NCI-H1694 treated with DMSO at 0.1 percent for 48 hours (cell line): Measurements from ENCODE around the gene KRTAP19-8.

Source experiments
- DNase-seq: peaks from one replicate; lab custom pipeline; 2025; lab: John Stamatoyannopoulos, UW

The KRTAP19-8 gene

GRCh38 chr21:31038376-31038775 lies at the start of gene KRTAP19-8:
Gene KRTAP19-8 (minus strand): TSS chr21:31038476. CDS start chr21:31038443, 33 bp downstream.
- DNase-seq, result no peak

GRCh38 chr21:31087639-31088473 lies 49.6 kb upstream of the KRTAP19-8 start:
- DNase-seq, result no peak

GRCh38 chr21:31084689-31085088 lies 46.4 kb upstream of the KRTAP19-8 start:
- DNase-seq, result no peak

- no peak for DNase-seq
These were observed 40.5 kb upstream of the KRTAP19-8 start for GRCh38 chr21:31078796-31079195.

GRCh38 chr21:31078216-31078615 lies 39.9 kb upstream of the KRTAP19-8 start:
- no peak for DNase-seq

GRCh38 chr21:31075848-31076247 lies 37.6 kb upstream of the KRTAP19-8 start:
- no peak for DNase-seq

GRCh38 chr21:31072533-31072932 lies 34.3 kb upstream of the KRTAP19-8 start:
- DNase-seq, result no peak

GRCh38 chr21:31064803-31065202 lies 26.5 kb upstream of the KRTAP19-8 start:
- DNase-seq, result no peak

- no peak for DNase-seq
These were observed 14.3 kb upstream of the KRTAP19-8 start for GRCh38 chr21:31052489-31053142.

- no peak for DNase-seq
These were observed 12.4 kb upstream of the KRTAP19-8 start for GRCh38 chr21:31050577-31051157.

GRCh38 chr21:31045841-31046240 lies 7.6 kb upstream of the KRTAP19-8 start:
- no peak for DNase-seq

GRCh38 chr21:31043471-31043870 lies 5.2 kb upstream of the KRTAP19-8 start:
- no peak for DNase-seq

GRCh38 chr21:31042080-31042464 lies 3.8 kb upstream of the KRTAP19-8 start:
- no peak for DNase-seq

- DNase-seq, result no peak
These were observed 3.2 kb upstream of the KRTAP19-8 start for GRCh38 chr21:31041295-31042079.

- DNase-seq, result no peak
These were observed 3.9 kb downstream of the KRTAP19-8 start for GRCh38 chr21:31034378-31034777.

GRCh38 chr21:31030367-31031106 lies 7.7 kb downstream of the KRTAP19-8 start:
- DNase-seq, result no peak

- DNase-seq, result no peak
These were observed 14.6 kb downstream of the KRTAP19-8 start for GRCh38 chr21:31023680-31024079.

- no peak for DNase-seq
These were observed 16.0 kb downstream of the KRTAP19-8 start for GRCh38 chr21:31022306-31022705.

GRCh38 chr21:31018232-31018631 lies 20.0 kb downstream of the KRTAP19-8 start:
- no peak for DNase-seq

- DNase-seq, result no peak
These were observed 23.4 kb downstream of the KRTAP19-8 start for GRCh38 chr21:31014891-31015290.
